Measurements from ENCODE around the gene SPATA33. TPM values are rescaled to one million over a fixed set of nuclear protein-coding genes. Genes with fewer than 3 reads are reported as not detected.

SPATA33 gene
- total and polyA plus RNA-seq, 10 of the 15 experiments (the other 5 are each of a cell fraction or from before 2014, with no cell fraction given) = 1.1 to 15.8 (median 7.6) TPM

GRCh38 chr16:89700100-89700648, 42.5 kb downstream of the SPATA33 start (continued):
- TF ChIP-seq MTA2 (IDR thresholded peaks at IDR 0.05; ENCODE audit: low read depth) = no peak; the same call in 1 of the 2 replicates
- TF ChIP-seq, protein P1, sequence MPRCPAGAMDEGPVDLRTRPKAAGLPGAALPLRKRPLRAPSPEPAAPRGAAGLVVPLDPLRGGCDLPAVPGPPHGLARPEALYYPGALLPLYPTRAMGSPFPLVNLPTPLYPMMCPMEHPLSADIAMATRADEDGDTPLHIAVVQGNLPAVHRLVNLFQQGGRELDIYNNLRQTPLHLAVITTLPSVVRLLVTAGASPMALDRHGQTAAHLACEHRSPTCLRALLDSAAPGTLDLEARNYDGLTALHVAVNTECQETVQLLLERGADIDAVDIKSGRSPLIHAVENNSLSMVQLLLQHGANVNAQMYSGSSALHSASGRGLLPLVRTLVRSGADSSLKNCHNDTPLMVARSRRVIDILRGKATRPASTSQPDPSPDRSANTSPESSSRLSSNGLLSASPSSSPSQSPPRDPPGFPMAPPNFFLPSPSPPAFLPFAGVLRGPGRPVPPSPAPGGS (IDR thresholded peaks at IDR 0.05; ENCODE audit: borderline replicate concordance, insufficient read depth, low read depth, low read length, poor library complexity, severe bottlenecking) = no peak
- TF ChIP-seq CHD1 (IDR thresholded peaks at IDR 0.05; ENCODE audit: low read depth, low read length) = no peak
- TF ChIP-seq, protein P2, sequence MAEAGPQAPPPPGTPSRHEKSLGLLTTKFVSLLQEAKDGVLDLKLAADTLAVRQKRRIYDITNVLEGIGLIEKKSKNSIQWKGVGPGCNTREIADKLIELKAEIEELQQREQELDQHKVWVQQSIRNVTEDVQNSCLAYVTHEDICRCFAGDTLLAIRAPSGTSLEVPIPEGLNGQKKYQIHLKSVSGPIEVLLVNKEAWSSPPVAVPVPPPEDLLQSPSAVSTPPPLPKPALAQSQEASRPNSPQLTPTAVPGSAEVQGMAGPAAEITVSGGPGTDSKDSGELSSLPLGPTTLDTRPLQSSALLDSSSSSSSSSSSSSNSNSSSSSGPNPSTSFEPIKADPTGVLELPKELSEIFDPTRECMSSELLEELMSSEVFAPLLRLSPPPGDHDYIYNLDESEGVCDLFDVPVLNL (IDR thresholded peaks at IDR 0.05; ENCODE audit: low read depth, low read length) = peak; percentile 51; the same call in 1 of the 2 replicates
- peak; percentile 31; the same call in 1 of the 2 replicates for TF ChIP-seq SREBF1 (IDR thresholded peaks at IDR 0.05; ENCODE audit: low read length)
- no peak for TF ChIP-seq EZH2 (IDR thresholded peaks at IDR 0.05; ENCODE audit: borderline replicate concordance, control insufficient read depth, low read depth, low read length)
- peak; percentile 77 for TF ChIP-seq TCF3 (IDR thresholded peaks at IDR 0.05; ENCODE audit: borderline replicate concordance, insufficient read depth, low read depth, low read length)
- peak; percentile 58; the same call in 1 of the 2 replicates for TF ChIP-seq ZBTB4 (CRISPR knock-in tag; IDR thresholded peaks at IDR 0.05)
- TF ChIP-seq BCL11A (IDR thresholded peaks at IDR 0.05; ENCODE audit: low read depth, low read length) = peak; percentile 57; the same call in 1 of the 2 replicates
- TF ChIP-seq, protein P3, sequence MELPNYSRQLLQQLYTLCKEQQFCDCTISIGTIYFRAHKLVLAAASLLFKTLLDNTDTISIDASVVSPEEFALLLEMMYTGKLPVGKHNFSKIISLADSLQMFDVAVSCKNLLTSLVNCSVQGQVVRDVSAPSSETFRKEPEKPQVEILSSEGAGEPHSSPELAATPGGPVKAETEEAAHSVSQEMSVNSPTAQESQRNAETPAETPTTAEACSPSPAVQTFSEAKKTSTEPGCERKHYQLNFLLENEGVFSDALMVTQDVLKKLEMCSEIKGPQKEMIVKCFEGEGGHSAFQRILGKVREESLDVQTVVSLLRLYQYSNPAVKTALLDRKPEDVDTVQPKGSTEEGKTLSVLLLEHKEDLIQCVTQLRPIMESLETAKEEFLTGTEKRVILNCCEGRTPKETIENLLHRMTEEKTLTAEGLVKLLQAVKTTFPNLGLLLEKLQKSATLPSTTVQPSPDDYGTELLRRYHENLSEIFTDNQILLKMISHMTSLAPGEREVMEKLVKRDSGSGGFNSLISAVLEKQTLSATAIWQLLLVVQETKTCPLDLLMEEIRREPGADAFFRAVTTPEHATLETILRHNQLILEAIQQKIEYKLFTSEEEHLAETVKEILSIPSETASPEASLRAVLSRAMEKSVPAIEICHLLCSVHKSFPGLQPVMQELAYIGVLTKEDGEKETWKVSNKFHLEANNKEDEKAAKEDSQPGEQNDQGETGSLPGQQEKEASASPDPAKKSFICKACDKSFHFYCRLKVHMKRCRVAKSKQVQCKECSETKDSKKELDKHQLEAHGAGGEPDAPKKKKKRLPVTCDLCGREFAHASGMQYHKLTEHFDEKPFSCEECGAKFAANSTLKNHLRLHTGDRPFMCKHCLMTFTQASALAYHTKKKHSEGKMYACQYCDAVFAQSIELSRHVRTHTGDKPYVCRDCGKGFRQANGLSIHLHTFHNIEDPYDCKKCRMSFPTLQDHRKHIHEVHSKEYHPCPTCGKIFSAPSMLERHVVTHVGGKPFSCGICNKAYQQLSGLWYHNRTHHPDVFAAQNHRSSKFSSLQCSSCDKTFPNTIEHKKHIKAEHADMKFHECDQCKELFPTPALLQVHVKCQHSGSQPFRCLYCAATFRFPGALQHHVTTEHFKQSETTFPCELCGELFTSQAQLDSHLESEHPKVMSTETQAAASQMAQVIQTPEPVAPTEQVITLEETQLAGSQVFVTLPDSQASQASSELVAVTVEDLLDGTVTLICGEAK (IDR thresholded peaks at IDR 0.05; ENCODE audit: borderline replicate concordance) = peak; percentile 46; the same call in 1 of the 2 replicates
- TF ChIP-seq CBX3 (IDR thresholded peaks at IDR 0.05; ENCODE audit: borderline replicate concordance, low read depth) = no peak
- TF ChIP-seq WRNIP1 (IDR thresholded peaks at IDR 0.05; ENCODE audit: borderline replicate concordance, low read depth, low read length) = no peak
- TF ChIP-seq FOS (IDR thresholded peaks at IDR 0.05; ENCODE audit: borderline replicate concordance, extremely low read depth, insufficient read length) = no peak
- TF ChIP-seq TARDBP (IDR thresholded peaks at IDR 0.05; ENCODE audit: borderline replicate concordance) = peak; percentile 58; the same call in 1 of the 2 replicates
- no peak for TF ChIP-seq NFIC (IDR thresholded peaks at IDR 0.05; ENCODE audit: low read depth, low read length)
- no peak for TF ChIP-seq POLR2AphosphoS2 (IDR thresholded peaks at IDR 0.05; ENCODE audit: low read depth, low read length)
- TF ChIP-seq YBX1 (IDR thresholded peaks at IDR 0.05) = no peak
- TF ChIP-seq HCFC1 (IDR thresholded peaks at IDR 0.05; ENCODE audit: low read length) = peak; percentile 51
- 0 out of 2 replicates have a peak, but pooled peaks have one; percentile 30 for TF ChIP-seq RCOR1 (conservative IDR thresholded peaks at IDR 0.05; ENCODE audit: low read depth, low read length)

Measured in GM12878 (cell line).